ENCODE results near the gene PHF2.

GRCh38 chr9:93587284-93587650 is 10.9 kb downstream of the PHF2 start:
- no peak for TF ChIP-seq REPIN1 (tag by site-specific recombination; IDR thresholded peaks at IDR 0.05; ENCODE audit: low read depth)
- no peak for TF ChIP-seq PRDM4 (tag by site-specific recombination; IDR thresholded peaks at IDR 0.05)
- no peak for TF ChIP-seq CTCF (tag by site-specific recombination; IDR thresholded peaks at IDR 0.05)
- no peak for TF ChIP-seq MZF1 (tag by site-specific recombination; IDR thresholded peaks at IDR 0.05; ENCODE audit: borderline replicate concordance)
- TF ChIP-seq MYNN (tag by site-specific recombination; IDR thresholded peaks at IDR 0.05; ENCODE audit: borderline replicate concordance): no peak
- no peak for TF ChIP-seq ATF2 (tag by site-specific recombination; IDR thresholded peaks at IDR 0.05; ENCODE audit: low read depth)

Data from HEK293 (cell line).